HCT116 (cell line): Measurements from ENCODE around the gene DIP2A.

Experiments
- CTCF ChIP-seq, 3 experiments: fragments of 200-600 bp in 1 of 3; sonication (generic) in 1 of 3; IDR thresholded peaks in 2 of 3; conservative IDR thresholded peaks in 1 of 3; 2 replicates each; pipeline ENCODE4 v1.5.1; 2012 to 2017; ENCODE audit warnings: low read depth in 2 of 3, low read length in 2 of 3, antibody characterized with exemption in 1 of 3, borderline replicate concordance in 1 of 3, control low read depth in 1 of 3, mild to moderate bottlenecking in 1 of 3, mixed read lengths in 1 of 3, mixed run types in 1 of 3, moderate library complexity in 1 of 3; ENCODE audit not compliant: insufficient read depth in 1 of 3
- EZH2phosphoT487 ChIP-seq: fragments of 200-600 bp; IDR thresholded peaks from 2 replicates; pipeline ENCODE4 v1.6.1; 2018; ENCODE audit warnings: antibody characterized with exemption, borderline replicate concordance
- RAD21 ChIP-seq: IDR thresholded peaks from 2 replicates; pipeline ENCODE4 v1.6.1; 2012; ENCODE audit warnings: low read depth, mild to moderate bottlenecking

- TF ChIP-seq CTCF (IDR thresholded peaks at IDR 0.05 in 2 of 3, conservative IDR thresholded peaks at IDR 0.05 in 1 of 3; ENCODE audit: borderline replicate concordance in 1 of 3, insufficient read depth in 1 of 3, low read depth in 2 of 3, low read length in 2 of 3) (no peak), RAD21 (no peak), EZH2phosphoT487 (no peak)
Observed at GRCh38 chr21:46598581-46599572, 140.2 kb downstream of the DIP2A start.
